ENCODE measurements around the gene CACNA1S.
A peak's percentile ranks its signal among the peaks of the same experiment; 100 is the strongest.

Gene CACNA1S

GRCh38 chr1:201059871-201060555 lies 52.2 kb downstream of the CACNA1S start:
- no peak for DNase-seq

- DNase-seq: no peak
Observed at GRCh38 chr1:201059401-201059800, 52.8 kb downstream of the CACNA1S start.

GRCh38 chr1:201054091-201054543 lies 58.1 kb downstream of the CACNA1S start:
- DNase-seq: no peak

- no peak for DNase-seq
Observed at GRCh38 chr1:201053155-201053860, 58.9 kb downstream of the CACNA1S start.

GRCh38 chr1:201051399-201051798 lies 60.8 kb downstream of the CACNA1S start:
- no peak for DNase-seq

GRCh38 chr1:201050515-201051277 lies 61.5 kb downstream of the CACNA1S start:
- no peak for DNase-seq

- DNase-seq: no peak
Observed at GRCh38 chr1:201049248-201049831, 62.9 kb downstream of the CACNA1S start.

- DNase-seq: no peak
Observed at GRCh38 chr1:201048521-201048920, 63.7 kb downstream of the CACNA1S start.

GRCh38 chr1:201044119-201044518 lies 68.1 kb downstream of the CACNA1S start:
- DNase-seq: no peak

GRCh38 chr1:201042779-201043461 lies 69.3 kb downstream of the CACNA1S start:
- peak; percentile 59 to 65 for DNase-seq

- DNase-seq: no peak
Observed at GRCh38 chr1:201041011-201041410, 71.2 kb downstream of the CACNA1S start.

GRCh38 chr1:201039876-201040275 lies 72.3 kb downstream of the CACNA1S start:
- no peak for DNase-seq

- DNase-seq: no peak
Observed at GRCh38 chr1:201039418-201039817, 72.8 kb downstream of the CACNA1S start.

GRCh38 chr1:201038186-201038876 lies 73.9 kb downstream of the CACNA1S start:
- no peak for DNase-seq

- DNase-seq: no peak
Observed at GRCh38 chr1:201036188-201036842, 75.9 kb downstream of the CACNA1S start.

GRCh38 chr1:201034671-201035070 lies 77.6 kb downstream of the CACNA1S start:
- DNase-seq: no peak

- no peak for DNase-seq
Observed at GRCh38 chr1:201032408-201032807, 79.8 kb downstream of the CACNA1S start.

GRCh38 chr1:201028461-201028889 lies 83.8 kb downstream of the CACNA1S start:
- no peak for DNase-seq

- DNase-seq: no peak
Observed at GRCh38 chr1:201026836-201027235, 85.4 kb downstream of the CACNA1S start.

GRCh38 chr1:201026234-201026633 lies 86.0 kb downstream of the CACNA1S start:
- DNase-seq: no peak

- DNase-seq: no peak
Observed at GRCh38 chr1:201025571-201026002, 86.6 kb downstream of the CACNA1S start.

Measured in stimulated activated CD4-positive, alpha-beta T cell treated with anti-CD3 and anti-CD28 coated beads, Interleukin-4, amount 100 ng/mL, for 4 hours (primary cell).